A549 (cell line): ENCODE results near the gene CLTRN.

Experiments
- CEBPB ChIP-seq, 2 experiments: fragments of >200 bp in 1 of 2; sonication (Bioruptor Twin) in 1 of 2; formaldehyde crosslinking in 1 of 2; IDR thresholded peaks; 2 replicates each; pipeline ENCODE4 v1.6.1; 2012 to 2016
- ESRRA ChIP-seq: fragments of 150-350 bp; IDR thresholded peaks from 2 replicates; pipeline ENCODE4 v1.6.1; 2014; ENCODE audit warnings: mild to moderate bottlenecking, low read length, borderline replicate concordance
- POLR2A ChIP-seq: IDR thresholded peaks from 2 replicates; pipeline ENCODE4 v1.6.1; 2012; ENCODE audit warnings: mild to moderate bottlenecking, low read length
- TF ChIP-seq, protein P1 (sequence below): fragments of >200 bp; sonication (Bioruptor Twin); formaldehyde crosslinking; IDR thresholded peaks from 3 replicates; pipeline ENCODE4 v1.5.1; 2016
- TF ChIP-seq, protein P2 (sequence below): fragments of 450-650 bp; IDR thresholded peaks from 2 replicates; pipeline ENCODE4 v1.6.1; 2014; ENCODE audit warnings: antibody characterized with exemption

DNA sequence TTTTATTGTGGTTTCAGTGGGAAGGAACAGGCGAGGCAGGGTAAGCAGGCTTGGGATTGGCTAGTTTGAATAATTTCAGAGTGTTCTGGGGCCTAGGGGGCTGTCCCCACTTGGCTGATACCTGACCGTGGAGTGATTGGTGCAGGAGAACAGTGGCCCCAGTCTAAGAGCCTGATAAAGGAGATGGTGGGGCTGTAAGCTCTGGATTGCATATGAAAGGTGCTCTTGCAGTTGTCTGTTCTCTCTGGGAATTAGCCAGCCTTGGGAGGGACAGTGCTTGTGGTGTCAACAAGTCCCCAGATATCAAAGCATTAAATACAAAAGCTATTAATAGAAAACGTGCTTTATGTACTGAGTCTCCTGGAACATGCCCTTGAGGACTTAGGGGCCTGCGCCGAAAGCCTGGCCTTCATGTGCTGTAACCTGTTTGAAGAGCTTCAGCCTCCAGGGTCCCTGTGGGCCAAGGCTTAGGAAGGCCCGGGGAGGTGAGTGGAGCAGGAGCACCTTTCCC is 30.4 kb upstream of the CLTRN start:
- TF ChIP-seq, protein P1, sequence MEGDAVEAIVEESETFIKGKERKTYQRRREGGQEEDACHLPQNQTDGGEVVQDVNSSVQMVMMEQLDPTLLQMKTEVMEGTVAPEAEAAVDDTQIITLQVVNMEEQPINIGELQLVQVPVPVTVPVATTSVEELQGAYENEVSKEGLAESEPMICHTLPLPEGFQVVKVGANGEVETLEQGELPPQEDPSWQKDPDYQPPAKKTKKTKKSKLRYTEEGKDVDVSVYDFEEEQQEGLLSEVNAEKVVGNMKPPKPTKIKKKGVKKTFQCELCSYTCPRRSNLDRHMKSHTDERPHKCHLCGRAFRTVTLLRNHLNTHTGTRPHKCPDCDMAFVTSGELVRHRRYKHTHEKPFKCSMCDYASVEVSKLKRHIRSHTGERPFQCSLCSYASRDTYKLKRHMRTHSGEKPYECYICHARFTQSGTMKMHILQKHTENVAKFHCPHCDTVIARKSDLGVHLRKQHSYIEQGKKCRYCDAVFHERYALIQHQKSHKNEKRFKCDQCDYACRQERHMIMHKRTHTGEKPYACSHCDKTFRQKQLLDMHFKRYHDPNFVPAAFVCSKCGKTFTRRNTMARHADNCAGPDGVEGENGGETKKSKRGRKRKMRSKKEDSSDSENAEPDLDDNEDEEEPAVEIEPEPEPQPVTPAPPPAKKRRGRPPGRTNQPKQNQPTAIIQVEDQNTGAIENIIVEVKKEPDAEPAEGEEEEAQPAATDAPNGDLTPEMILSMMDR: no peak
- TF ChIP-seq ESRRA: no peak
- TF ChIP-seq, protein P2, sequence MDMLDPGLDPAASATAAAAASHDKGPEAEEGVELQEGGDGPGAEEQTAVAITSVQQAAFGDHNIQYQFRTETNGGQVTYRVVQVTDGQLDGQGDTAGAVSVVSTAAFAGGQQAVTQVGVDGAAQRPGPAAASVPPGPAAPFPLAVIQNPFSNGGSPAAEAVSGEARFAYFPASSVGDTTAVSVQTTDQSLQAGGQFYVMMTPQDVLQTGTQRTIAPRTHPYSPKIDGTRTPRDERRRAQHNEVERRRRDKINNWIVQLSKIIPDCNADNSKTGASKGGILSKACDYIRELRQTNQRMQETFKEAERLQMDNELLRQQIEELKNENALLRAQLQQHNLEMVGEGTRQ: no peak
- no peak for TF ChIP-seq CEBPB (IDR thresholded peaks at IDR 0.05)
- TF ChIP-seq POLR2A: no peak
